K562 (cell line): Measurements from ENCODE around the gene MGAT4B. TPM values are rescaled to one million over a fixed set of nuclear protein-coding genes. Genes with fewer than 3 reads are reported as not detected.
A peak's percentile ranks its signal among the peaks of the same experiment; 100 is the strongest.

Experiments
- EZH2 ChIP-seq: IDR thresholded peaks from 2 replicates; pipeline ENCODE4 v1.6.1; 2012; ENCODE audit warnings: low read depth, mild to moderate bottlenecking, inconsistent platforms, low read length, borderline replicate concordance
- LCOR ChIP-seq: sonication (generic); formaldehyde crosslinking; IDR thresholded peaks from 2 replicates; pipeline ENCODE4 v1.8.0; 2022; ENCODE audit warnings: mild to moderate bottlenecking, missing genetic modification reagents
- PHF8 ChIP-seq: fragments of 200-600 bp; sonication (generic); IDR thresholded peaks from 2 replicates; pipeline ENCODE4 v1.6.1; 2012; ENCODE audit warnings: mixed run types, mild to moderate bottlenecking, inconsistent platforms, low read length, moderate library complexity, borderline replicate concordance
- RBFOX2 ChIP-seq: fragments of 200-400 bp; formaldehyde crosslinking; IDR thresholded peaks from 2 replicates; pipeline ENCODE4 v1.6.1; 2017; ENCODE audit warnings: low read depth, mild to moderate bottlenecking, low read length, moderate library complexity
- ZNF140 ChIP-seq: fragments of 250-450 bp; sonication (Bioruptor Pico); IDR thresholded peaks from 2 replicates; pipeline ENCODE4 v1.8.0; 2021; ENCODE audit warnings: moderate library complexity, mild to moderate bottlenecking, inconsistent platforms
- ZNF384 ChIP-seq: IDR thresholded peaks from 2 replicates; pipeline ENCODE4 v1.6.1; 2012; ENCODE audit warnings: low read depth, low read length, improper control_type of control experiment
- ZSCAN29 ChIP-seq: fragments of 450-650 bp; IDR thresholded peaks from 2 replicates; pipeline ENCODE4 v1.6.1; 2017
- polyA plus RNA-seq, 8 experiments: library from polyadenylated mRNA; depleted of rRNA in 4 of 8; stranded (reverse) in 5 of 8; unstranded in 3 of 8; fragments of >200 nt; fragmentation: Nextera tagmentation in 2 of 8; fragmentation: Illumina TruSeq in 1 of 8; extraction: Ambion mirVana in 2 of 8; extraction: Trizol in 1 of 8; gene quantifications; 2 replicates each; pipeline versions ENCODE4 v1.2.1 to v1.2.3, GENCODE V29; 2011 to 2014; ENCODE audit warnings: inconsistent platforms in 1 of 8, missing spikeins in 1 of 8
- total RNA-seq, 7 experiments: library from RNA; depleted of rRNA in 6 of 7; stranded (reverse); fragments of >200 nt in 6 of 7; fragmentation: Illumina TruSeq in 2 of 7; extraction: Trizol in 2 of 7; gene quantifications; 2 replicates each; pipeline versions ENCODE4 v1.2.1 to v1.2.3, GENCODE V29; 2011 to 2021; ENCODE audit warnings: low replicate concordance in 1 of 7
- TF ChIP-seq, protein P1 (sequence below): sonication (generic); formaldehyde crosslinking; IDR thresholded peaks from 2 replicates; pipeline ENCODE4 v1.8.0; 2022; ENCODE audit warnings: mild to moderate bottlenecking, missing genetic modification reagents, borderline replicate concordance
- TF ChIP-seq, protein P2 (sequence below): fragments of 450-650 bp; IDR thresholded peaks from 2 replicates; pipeline ENCODE4 v1.6.1; 2016; ENCODE audit warnings: mild to moderate bottlenecking, moderate library complexity
- TF ChIP-seq, protein P3 (sequence below): fragments of 150-350 bp; conservative IDR thresholded peaks from 2 replicates; pipeline ENCODE4 v1.6.1; 2014; ENCODE audit warnings: low read length

Gene MGAT4B
- total and polyA plus RNA-seq, 9 of the 15 experiments (the other 6 are each of a cell fraction or from before 2014, with no cell fraction given): 0.34 to 133 (median 75.4) TPM

DNA sequence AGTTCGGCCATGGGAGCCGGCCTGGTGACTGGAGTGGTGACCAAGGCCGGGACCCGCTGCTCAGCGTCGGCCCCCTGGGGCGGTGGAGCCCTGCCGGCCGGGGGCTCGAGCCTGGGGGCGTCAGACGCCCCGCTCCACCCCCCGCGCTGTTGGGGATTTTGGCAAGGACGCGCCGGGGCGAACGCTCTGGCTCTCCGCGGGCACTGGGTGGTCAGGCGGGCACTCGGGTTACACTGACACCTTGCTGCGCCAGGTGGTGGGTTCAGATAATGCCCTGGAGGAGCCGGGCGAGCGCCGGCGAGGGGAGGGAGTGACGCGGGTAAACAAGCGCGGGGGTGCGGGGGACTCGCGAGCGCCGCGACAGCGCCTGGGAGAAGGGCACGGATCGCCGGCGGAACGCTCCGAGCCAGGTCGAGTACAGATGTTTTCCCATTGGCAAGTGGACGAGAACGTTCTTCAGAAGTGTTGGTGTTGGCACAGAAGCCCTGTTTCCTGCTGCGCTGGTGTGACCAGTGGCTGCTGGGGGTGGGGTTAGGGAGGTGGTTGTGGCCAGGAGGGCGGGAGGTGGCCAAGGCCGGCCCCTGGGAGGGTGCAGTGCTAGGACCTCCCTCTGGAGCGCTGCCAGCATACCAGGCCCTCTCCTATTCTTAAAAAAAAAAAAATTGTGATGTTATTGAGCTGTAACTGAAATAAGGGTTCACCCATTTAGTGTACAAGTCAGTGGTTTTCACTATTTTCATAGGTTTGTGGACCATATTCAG, 14.8 kb upstream of the MGAT4B start (continued):
- TF ChIP-seq, protein P1, sequence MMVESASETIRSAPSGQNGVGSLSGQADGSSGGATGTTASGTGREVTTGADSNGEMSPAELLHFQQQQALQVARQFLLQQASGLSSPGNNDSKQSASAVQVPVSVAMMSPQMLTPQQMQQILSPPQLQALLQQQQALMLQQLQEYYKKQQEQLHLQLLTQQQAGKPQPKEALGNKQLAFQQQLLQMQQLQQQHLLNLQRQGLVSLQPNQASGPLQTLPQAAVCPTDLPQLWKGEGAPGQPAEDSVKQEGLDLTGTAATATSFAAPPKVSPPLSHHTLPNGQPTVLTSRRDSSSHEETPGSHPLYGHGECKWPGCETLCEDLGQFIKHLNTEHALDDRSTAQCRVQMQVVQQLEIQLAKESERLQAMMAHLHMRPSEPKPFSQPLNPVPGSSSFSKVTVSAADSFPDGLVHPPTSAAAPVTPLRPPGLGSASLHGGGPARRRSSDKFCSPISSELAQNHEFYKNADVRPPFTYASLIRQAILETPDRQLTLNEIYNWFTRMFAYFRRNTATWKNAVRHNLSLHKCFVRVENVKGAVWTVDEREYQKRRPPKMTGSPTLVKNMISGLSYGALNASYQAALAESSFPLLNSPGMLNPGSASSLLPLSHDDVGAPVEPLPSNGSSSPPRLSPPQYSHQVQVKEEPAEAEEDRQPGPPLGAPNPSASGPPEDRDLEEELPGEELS (CRISPR knock-in tag): peak; percentile 99
- TF ChIP-seq RBFOX2 (peak; percentile 87), PHF8 (no peak), ZNF384 (peak; percentile 71), ZNF140 (CRISPR knock-in tag) (no peak), EZH2 (no peak), ZSCAN29 (no peak), LCOR (CRISPR knock-in tag) (peak; percentile 87)
- TF ChIP-seq, protein P2, sequence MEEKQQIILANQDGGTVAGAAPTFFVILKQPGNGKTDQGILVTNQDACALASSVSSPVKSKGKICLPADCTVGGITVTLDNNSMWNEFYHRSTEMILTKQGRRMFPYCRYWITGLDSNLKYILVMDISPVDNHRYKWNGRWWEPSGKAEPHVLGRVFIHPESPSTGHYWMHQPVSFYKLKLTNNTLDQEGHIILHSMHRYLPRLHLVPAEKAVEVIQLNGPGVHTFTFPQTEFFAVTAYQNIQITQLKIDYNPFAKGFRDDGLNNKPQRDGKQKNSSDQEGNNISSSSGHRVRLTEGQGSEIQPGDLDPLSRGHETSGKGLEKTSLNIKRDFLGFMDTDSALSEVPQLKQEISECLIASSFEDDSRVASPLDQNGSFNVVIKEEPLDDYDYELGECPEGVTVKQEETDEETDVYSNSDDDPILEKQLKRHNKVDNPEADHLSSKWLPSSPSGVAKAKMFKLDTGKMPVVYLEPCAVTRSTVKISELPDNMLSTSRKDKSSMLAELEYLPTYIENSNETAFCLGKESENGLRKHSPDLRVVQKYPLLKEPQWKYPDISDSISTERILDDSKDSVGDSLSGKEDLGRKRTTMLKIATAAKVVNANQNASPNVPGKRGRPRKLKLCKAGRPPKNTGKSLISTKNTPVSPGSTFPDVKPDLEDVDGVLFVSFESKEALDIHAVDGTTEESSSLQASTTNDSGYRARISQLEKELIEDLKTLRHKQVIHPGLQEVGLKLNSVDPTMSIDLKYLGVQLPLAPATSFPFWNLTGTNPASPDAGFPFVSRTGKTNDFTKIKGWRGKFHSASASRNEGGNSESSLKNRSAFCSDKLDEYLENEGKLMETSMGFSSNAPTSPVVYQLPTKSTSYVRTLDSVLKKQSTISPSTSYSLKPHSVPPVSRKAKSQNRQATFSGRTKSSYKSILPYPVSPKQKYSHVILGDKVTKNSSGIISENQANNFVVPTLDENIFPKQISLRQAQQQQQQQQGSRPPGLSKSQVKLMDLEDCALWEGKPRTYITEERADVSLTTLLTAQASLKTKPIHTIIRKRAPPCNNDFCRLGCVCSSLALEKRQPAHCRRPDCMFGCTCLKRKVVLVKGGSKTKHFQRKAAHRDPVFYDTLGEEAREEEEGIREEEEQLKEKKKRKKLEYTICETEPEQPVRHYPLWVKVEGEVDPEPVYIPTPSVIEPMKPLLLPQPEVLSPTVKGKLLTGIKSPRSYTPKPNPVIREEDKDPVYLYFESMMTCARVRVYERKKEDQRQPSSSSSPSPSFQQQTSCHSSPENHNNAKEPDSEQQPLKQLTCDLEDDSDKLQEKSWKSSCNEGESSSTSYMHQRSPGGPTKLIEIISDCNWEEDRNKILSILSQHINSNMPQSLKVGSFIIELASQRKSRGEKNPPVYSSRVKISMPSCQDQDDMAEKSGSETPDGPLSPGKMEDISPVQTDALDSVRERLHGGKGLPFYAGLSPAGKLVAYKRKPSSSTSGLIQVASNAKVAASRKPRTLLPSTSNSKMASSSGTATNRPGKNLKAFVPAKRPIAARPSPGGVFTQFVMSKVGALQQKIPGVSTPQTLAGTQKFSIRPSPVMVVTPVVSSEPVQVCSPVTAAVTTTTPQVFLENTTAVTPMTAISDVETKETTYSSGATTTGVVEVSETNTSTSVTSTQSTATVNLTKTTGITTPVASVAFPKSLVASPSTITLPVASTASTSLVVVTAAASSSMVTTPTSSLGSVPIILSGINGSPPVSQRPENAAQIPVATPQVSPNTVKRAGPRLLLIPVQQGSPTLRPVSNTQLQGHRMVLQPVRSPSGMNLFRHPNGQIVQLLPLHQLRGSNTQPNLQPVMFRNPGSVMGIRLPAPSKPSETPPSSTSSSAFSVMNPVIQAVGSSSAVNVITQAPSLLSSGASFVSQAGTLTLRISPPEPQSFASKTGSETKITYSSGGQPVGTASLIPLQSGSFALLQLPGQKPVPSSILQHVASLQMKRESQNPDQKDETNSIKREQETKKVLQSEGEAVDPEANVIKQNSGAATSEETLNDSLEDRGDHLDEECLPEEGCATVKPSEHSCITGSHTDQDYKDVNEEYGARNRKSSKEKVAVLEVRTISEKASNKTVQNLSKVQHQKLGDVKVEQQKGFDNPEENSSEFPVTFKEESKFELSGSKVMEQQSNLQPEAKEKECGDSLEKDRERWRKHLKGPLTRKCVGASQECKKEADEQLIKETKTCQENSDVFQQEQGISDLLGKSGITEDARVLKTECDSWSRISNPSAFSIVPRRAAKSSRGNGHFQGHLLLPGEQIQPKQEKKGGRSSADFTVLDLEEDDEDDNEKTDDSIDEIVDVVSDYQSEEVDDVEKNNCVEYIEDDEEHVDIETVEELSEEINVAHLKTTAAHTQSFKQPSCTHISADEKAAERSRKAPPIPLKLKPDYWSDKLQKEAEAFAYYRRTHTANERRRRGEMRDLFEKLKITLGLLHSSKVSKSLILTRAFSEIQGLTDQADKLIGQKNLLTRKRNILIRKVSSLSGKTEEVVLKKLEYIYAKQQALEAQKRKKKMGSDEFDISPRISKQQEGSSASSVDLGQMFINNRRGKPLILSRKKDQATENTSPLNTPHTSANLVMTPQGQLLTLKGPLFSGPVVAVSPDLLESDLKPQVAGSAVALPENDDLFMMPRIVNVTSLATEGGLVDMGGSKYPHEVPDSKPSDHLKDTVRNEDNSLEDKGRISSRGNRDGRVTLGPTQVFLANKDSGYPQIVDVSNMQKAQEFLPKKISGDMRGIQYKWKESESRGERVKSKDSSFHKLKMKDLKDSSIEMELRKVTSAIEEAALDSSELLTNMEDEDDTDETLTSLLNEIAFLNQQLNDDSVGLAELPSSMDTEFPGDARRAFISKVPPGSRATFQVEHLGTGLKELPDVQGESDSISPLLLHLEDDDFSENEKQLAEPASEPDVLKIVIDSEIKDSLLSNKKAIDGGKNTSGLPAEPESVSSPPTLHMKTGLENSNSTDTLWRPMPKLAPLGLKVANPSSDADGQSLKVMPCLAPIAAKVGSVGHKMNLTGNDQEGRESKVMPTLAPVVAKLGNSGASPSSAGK: no peak
- TF ChIP-seq, protein P3, sequence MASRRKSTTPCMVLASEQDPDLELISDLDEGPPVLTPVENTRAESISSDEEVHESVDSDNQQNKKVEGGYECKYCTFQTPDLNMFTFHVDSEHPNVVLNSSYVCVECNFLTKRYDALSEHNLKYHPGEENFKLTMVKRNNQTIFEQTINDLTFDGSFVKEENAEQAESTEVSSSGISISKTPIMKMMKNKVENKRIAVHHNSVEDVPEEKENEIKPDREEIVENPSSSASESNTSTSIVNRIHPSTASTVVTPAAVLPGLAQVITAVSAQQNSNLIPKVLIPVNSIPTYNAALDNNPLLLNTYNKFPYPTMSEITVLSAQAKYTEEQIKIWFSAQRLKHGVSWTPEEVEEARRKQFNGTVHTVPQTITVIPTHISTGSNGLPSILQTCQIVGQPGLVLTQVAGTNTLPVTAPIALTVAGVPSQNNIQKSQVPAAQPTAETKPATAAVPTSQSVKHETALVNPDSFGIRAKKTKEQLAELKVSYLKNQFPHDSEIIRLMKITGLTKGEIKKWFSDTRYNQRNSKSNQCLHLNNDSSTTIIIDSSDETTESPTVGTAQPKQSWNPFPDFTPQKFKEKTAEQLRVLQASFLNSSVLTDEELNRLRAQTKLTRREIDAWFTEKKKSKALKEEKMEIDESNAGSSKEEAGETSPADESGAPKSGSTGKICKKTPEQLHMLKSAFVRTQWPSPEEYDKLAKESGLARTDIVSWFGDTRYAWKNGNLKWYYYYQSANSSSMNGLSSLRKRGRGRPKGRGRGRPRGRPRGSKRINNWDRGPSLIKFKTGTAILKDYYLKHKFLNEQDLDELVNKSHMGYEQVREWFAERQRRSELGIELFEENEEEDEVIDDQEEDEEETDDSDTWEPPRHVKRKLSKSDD: no peak
